Heart right ventricle (tissue), 16 donors: ENCODE measurements around the gene RAD51B. TPM values are rescaled to one million over a fixed set of nuclear protein-coding genes. Genes with fewer than 3 reads are reported as not detected.

Source experiments
- ATAC-seq, 8 donors: fragments of 200-7000 bp; cut with Tn5 transposase; one replicate each; pipeline ENCODE4 v1.9.1; 2020; ENCODE audit warnings: mild to moderate bottlenecking in 8 of 8, moderate library complexity in 8 of 8, moderate number of reproducible peaks in 1 of 8
- DNase-seq, 2 donors: peaks; one replicate each; pipeline ENCODE4 v3.0.0-alpha.2; 2020
- H3K27ac ChIP-seq, 10 donors: fragments of 200-600 bp; sonication (generic) in 2 of 10; one replicate each; pipeline versions ENCODE4 v1.5.0 to v1.8.0; 2020 to 2022; ENCODE audit warnings: mild to moderate bottlenecking in 3 of 10
- H3K27me3 ChIP-seq, 7 donors: fragments of 200-600 bp; one replicate each; pipeline ENCODE4 v1.8.0; 2021 to 2022; ENCODE audit warnings: mild to moderate bottlenecking in 2 of 7
- H3K36me3 ChIP-seq, 9 donors: fragments of 200-600 bp; sonication (generic) in 1 of 9; one replicate each; pipeline versions ENCODE4 v1.5.0 to v1.8.0; 2020 to 2022; ENCODE audit warnings: mild to moderate bottlenecking in 2 of 9
- H3K4me1 ChIP-seq, 9 donors: fragments of 200-600 bp; sonication (generic) in 1 of 9; one replicate each; pipeline versions ENCODE4 v1.5.0 to v1.8.0; 2020 to 2022; ENCODE audit warnings: mild to moderate bottlenecking in 4 of 9
- H3K4me3 ChIP-seq, 10 donors: fragments of 200-600 bp; sonication (generic) in 2 of 10; one replicate each; pipeline versions ENCODE4 v1.5.0 to v1.8.0; 2020 to 2022; ENCODE audit warnings: mild to moderate bottlenecking in 7 of 10, moderate library complexity in 2 of 10
- H3K9me3 ChIP-seq, 11 donors: fragments of 200-600 bp in 10 of 11; sonication (generic) in 2 of 11; one replicate each; pipeline versions ENCODE4 v1.5.0 to v1.8.0; 2013 to 2022; ENCODE audit warnings: mild to moderate bottlenecking in 2 of 11, control low read depth in 1 of 11, moderate library complexity in 1 of 11
- WGBS, 2 donors: extraction: QIAGEN DNeasy Blood & Tissue Kit; methylation state at CpG; one replicate each; pipeline ENCODE4 v1.1.7; 2013; ENCODE audit warnings: inconsistent platforms in 1 of 2; 5-methylcytosine and 5-hydroxymethylcytosine counted together
- intact Hi-C, 10 donors: fragments of 100-400 bp; cut with DNase I; formaldehyde crosslinking; loops; one replicate each; pipeline versions ENCODE4 v1.11.1 to v1.14.2; 2022
- polyA plus RNA-seq, 2 donors: library from polyadenylated mRNA; stranded (reverse); fragments of 200-250 nt; gene quantifications; one replicate each; pipeline ENCODE4 v1.2.3, GENCODE V29; 2013
- total RNA-seq, 10 donors: library from RNA; stranded (reverse); fragmentation: NEBNext Ultra II Directional in 3 of 10; extraction: Animal tissue kit (Norgen Biotek cat#: 25700) in 3 of 10; gene quantifications; one replicate each; pipeline versions ENCODE4 v1.2.1 to v1.2.4, GENCODE V29; 2021 to 2023
- TF ChIP-seq, protein P1 (sequence below), 9 donors: fragments of 200-600 bp; sonication (generic) in 2 of 9; IDR thresholded peaks; one replicate each; pipeline versions ENCODE4 v1.5.0 to v1.8.0; 2021 to 2022; ENCODE audit warnings: antibody characterized with exemption in 9 of 9, mild to moderate bottlenecking in 5 of 9, moderate library complexity in 1 of 9
- donor health status: Arrhythmogenic right ventricular cardiomyopathy.
- donor health status: ischemic (EF 13 %, LVEDD 7.1; RV severe dilation, severe dysfunction).
- donor health status: healthy with polysubstance abuse.
- donor health status: DM: no; HTN: yes; CAD: no.
- donor health status: DM: no; HTN: no; CAD: no.
- donor health status: ischemic (EF 25% LVEDD 6.9; RV normal size, moderate dysfunction).
- donor health status: ischemic (EF 25% LVEDD 5.7; RV mildly dilated, moderate dysfunction).
- donor health status: healthy.
- donor health status: DM: yes; HTN: yes; CAD: no.
- donor health status: Ischemic cardiomyopathy.
- donor health status: ischemic (EF 35%, LVEDD 5.7; RV mildly dilated, moderate dysfunction).
- donor health status: nonischemic (EF 11% LVEDD 7.7; RV severe dilation, severe dysfunction).
- donor health status: DM: yes; HTN: yes; CAD: no.
- donor health status: PGD.
- donor health status: ischemic (EF 29% LVEDD 5.4; RV normal size, mild dysfunction).
- donor health status: nonischemic (EF 23%, LVEDD 6.1; RV moderate dilation, normal function).

Gene RAD51B
- total and polyA plus RNA-seq, 12 donors: 0.88 to 8.6 (median 3.5) TPM

DNA sequence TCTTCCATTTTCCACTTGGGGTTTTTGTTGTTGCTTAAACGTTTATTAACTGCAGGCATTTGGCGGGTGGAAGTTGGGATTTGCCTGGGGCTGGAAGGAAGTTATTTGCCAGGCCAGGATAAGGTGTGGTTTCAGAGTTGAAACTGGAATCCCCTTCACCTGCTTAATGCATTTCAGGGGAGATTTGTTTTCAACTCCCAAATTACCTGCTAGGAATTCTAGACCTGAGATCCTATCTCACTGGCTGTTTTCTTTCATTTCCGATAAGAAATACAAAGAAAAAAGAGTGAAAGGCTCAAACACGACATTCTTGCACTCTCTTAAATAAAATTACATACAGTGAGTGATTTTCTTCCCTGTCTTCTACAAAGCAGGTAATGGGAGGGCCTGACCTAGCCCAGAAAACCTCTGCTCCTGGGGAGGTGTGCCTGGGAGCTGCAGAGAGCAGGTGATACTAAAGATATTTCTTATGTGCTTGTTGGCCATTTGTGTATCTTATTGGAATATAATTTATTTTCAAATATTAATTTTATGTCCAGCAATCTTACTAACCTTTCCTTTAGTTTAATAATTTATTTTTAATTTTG, 695.1 kb downstream of the RAD51B start:
- Histone ChIP-seq H3K27me3 (no peaks in the 10 kb centered on the region), H3K9me3 (no peaks in the 10 kb centered on the region), H3K4me1 (peaks cover 16 to 82% (median 66%) of the 10 kb centered on the region in 9 donors), H3K4me3 (no peak overlapping the region), H3K27ac (peak overlapping the region in 2 of 10 donors; percentile 55 to 61), H3K36me3 (no peaks in the 10 kb centered on the region)
- intact Hi-C loops: loop anchor here in 3 of 10 donors (5.0 to 10.0 kb wide), 3 partner anchors 250 to 262 kb away; no protein-coding TSS in a partner anchor
- no peak for ATAC-seq
- TF ChIP-seq, protein P1, sequence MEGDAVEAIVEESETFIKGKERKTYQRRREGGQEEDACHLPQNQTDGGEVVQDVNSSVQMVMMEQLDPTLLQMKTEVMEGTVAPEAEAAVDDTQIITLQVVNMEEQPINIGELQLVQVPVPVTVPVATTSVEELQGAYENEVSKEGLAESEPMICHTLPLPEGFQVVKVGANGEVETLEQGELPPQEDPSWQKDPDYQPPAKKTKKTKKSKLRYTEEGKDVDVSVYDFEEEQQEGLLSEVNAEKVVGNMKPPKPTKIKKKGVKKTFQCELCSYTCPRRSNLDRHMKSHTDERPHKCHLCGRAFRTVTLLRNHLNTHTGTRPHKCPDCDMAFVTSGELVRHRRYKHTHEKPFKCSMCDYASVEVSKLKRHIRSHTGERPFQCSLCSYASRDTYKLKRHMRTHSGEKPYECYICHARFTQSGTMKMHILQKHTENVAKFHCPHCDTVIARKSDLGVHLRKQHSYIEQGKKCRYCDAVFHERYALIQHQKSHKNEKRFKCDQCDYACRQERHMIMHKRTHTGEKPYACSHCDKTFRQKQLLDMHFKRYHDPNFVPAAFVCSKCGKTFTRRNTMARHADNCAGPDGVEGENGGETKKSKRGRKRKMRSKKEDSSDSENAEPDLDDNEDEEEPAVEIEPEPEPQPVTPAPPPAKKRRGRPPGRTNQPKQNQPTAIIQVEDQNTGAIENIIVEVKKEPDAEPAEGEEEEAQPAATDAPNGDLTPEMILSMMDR (IDR thresholded peaks at IDR 0.05): no peak
- 73 to 80% methylated on average over 4 of the region's 4 CpGs for WGBS, 2 donors
- DNase-seq: no peak

DNA sequence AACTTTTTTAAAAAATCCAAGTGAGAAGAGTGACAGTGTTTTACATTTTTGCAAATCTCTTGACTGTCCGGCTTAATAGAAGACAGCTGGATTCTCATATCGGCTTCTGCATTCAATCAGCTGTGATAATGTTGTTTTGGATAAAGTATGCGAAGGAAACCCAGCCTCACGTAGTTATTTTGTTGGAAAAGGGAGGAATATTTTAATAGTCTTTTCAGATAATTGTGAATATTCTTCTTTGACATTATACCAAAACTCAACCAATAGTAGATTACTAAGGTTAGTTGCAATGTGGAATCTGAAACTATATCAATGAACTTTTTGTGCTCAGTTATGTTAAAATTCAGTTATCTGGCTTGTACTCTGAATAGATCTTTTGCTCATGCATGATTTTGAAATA, 696.8 kb downstream of the RAD51B start:
- Histone ChIP-seq H3K27me3 (no peaks in the 10 kb centered on the region), H3K9me3 (no peaks in the 10 kb centered on the region), H3K27ac (no peak overlapping the region), H3K4me3 (no peak overlapping the region), H3K36me3 (no peaks in the 10 kb centered on the region), H3K4me1 (peaks cover 3 to 82% (median 57%) of the 10 kb centered on the region in 9 donors)
- TF ChIP-seq, protein P1 (IDR thresholded peaks at IDR 0.05): no peak
- intact Hi-C loops: loop anchor here in 2 of 10 donors (10.0 kb wide), 2 partner anchors 252 to 262 kb away; no protein-coding TSS in a partner anchor
- 62 to 85% methylated on average over 4 of the region's 4 CpGs for WGBS, 2 donors
- ATAC-seq (no peak), DNase-seq (no peak)

DNA sequence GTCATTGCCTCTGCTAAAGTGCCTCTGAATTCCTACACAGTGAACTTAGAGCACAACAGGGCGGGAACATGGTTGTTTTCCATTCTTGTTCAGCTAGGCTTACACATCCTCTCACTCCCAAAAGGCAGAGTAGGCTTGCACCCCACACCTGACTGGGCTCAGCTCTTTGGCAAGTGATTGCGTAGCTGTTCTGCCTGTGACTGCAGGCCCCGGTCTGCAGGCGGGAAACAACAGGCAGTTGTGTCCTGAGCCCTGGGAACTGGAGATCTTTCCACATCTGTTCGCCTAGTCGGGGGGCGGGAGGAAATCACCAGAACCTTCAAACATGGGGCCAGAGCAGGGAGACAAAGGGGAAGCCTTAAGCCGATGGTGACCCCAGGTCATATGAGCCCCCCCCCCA, 698.6 kb downstream of the RAD51B start:
- Histone ChIP-seq H3K4me1 (peaks cover 0 to 82% (median 59%) of the 10 kb centered on the region in 9 donors), H3K27ac (peak overlapping the region in 4 of 10 donors; percentile 3 to 73 (median 16)), H3K36me3 (no peaks in the 10 kb centered on the region), H3K4me3 (no peak overlapping the region), H3K27me3 (no peaks in the 10 kb centered on the region), H3K9me3 (no peaks in the 10 kb centered on the region)
- peak in 3 of 8 donors; percentile 23 to 41 (median 29) for ATAC-seq
- 74 to 83% methylated on average over 8 of the region's 8 CpGs for WGBS, 2 donors
- intact Hi-C loops: loop anchor here in 2 of 10 donors (10.0 kb wide), 2 partner anchors 253 to 263 kb away; no protein-coding TSS in a partner anchor
- DNase-seq: no peak
- TF ChIP-seq, protein P1 (IDR thresholded peaks at IDR 0.05): no peak

- TF ChIP-seq, protein P1 (IDR thresholded peaks at IDR 0.05): no peak
- Histone ChIP-seq H3K9me3 (no peaks in the 10 kb centered on the region), H3K4me1 (peaks cover 0 to 82% (median 59%) of the 10 kb centered on the region in 9 donors), H3K27ac (peak overlapping the region in 9 of 10 donors; percentile 3 to 73 (median 52)), H3K36me3 (no peaks in the 10 kb centered on the region), H3K4me3 (no peak overlapping the region), H3K27me3 (no peaks in the 10 kb centered on the region)
- 34 to 36% methylated on average over 7 of the region's 7 CpGs for WGBS, 2 donors
- peak in 5 of 8 donors; percentile 8 to 55 (median 41) for ATAC-seq
- DNase-seq: peak in 1 of 2 donors; percentile 65
- intact Hi-C loops: loop anchor here in 2 of 10 donors (10.0 kb wide), 2 partner anchors 254 to 264 kb away; no protein-coding TSS in a partner anchor
Observed at GRCh38 chr14:68518761-68519670, 699.4 kb downstream of the RAD51B start.
